HepG2 (cell line): ENCODE measurements around the gene LRRC3. TPM values are rescaled to one million over a fixed set of nuclear protein-coding genes. Genes with fewer than 3 reads are reported as not detected.

ENCODE experiments used
- ATAC-seq: fragments of 200-7000 bp; cut with Tn5 transposase; 3 replicates; pipeline ENCODE4 v1.9.1; 2020; ENCODE audit warnings: mild to moderate bottlenecking, moderate library complexity
- BruUV-seq: library from RNA; stranded (reverse); fragments of 400-500 nt; replicated peaks from 2 replicates; lab custom pipeline; 2021; lab: Mats Ljungman, UMichigan
- CTCF ChIA-PET: fragments of 300-600 bp; formaldehyde crosslinking; extraction: SDS; loops from one replicate; lab custom pipeline; 2021; ENCODE audit warnings: low total read pairs, inconsistent platforms, low intra/inter-chr PET ratio; lab: Yijun Ruan, JAX
- POLR2A ChIA-PET: fragments of 350-600 bp; sonication (Branson Sonifier 250); formaldehyde crosslinking; loops from one replicate; lab custom pipeline; 2020; ENCODE audit warnings: antibody characterized with exemption, inconsistent platforms; lab: Yijun Ruan, JAX
- DNase-seq: peaks from one replicate; pipeline ENCODE4 v3.0.0-alpha.2; 2015; ENCODE audit warnings: low spot score
- FAIRE-seq: peaks from 3 replicates; lab custom pipeline; 2011; peaks lifted over from hg19 to GRCh38; lab: Jason Lieb, UNC
- H2AFZ ChIP-seq: one replicate; pipeline ENCODE4 v1.6.1; 2011; ENCODE audit warnings: low read length, inconsistent platforms
- H3K27ac ChIP-seq: fragments of 300-600 bp; 3 replicates; pipeline ENCODE4 v1.8.0; 2011; ENCODE audit warnings: mixed run types, mild to moderate bottlenecking, mixed read lengths, low read length, inconsistent platforms; ENCODE audit not compliant: insufficient read depth; ENCODE audit errors: extremely low read length
- H3K27me3 ChIP-seq, 2 experiments: fragments of 200-600 bp in 1 of 2; 2 replicates in 1 of 2; 3 replicates in 1 of 2; pipeline versions ENCODE4 v1.6.0 to v1.8.0; 2011; ENCODE audit warnings: low read length in 2 of 2, mild to moderate bottlenecking in 2 of 2, moderate library complexity in 2 of 2, inconsistent platforms in 1 of 2; ENCODE audit not compliant: insufficient read depth in 2 of 2, control insufficient read depth in 1 of 2
- H3K36me3 ChIP-seq, 2 experiments: fragments of 200-600 bp in 1 of 2; replicated peaks in 1 of 2; 2 replicates in 1 of 2; 3 replicates in 1 of 2; pipeline versions ENCODE4 v1.5.1 to v1.8.0; 2011; ENCODE audit warnings: low read length in 2 of 2, inconsistent platforms in 1 of 2; ENCODE audit not compliant: insufficient read depth in 2 of 2, control insufficient read depth in 1 of 2
- H3K4me1 ChIP-seq: 2 replicates; pipeline ENCODE4 v1.5.1; 2012; ENCODE audit warnings: low read length, inconsistent platforms; ENCODE audit not compliant: insufficient read depth
- H3K4me2 ChIP-seq: 2 replicates; pipeline ENCODE4 v1.6.0; 2011; ENCODE audit warnings: low read depth, low read length, inconsistent platforms
- H3K4me3 ChIP-seq, 3 experiments: fragments of 200-600 bp in 1 of 3; sonication (generic), shearing (Covaris generic) in 1 of 3; replicated peaks in 1 of 3; 2 replicates each; pipeline ENCODE4 v1.5.1; 2011 to 2016; ENCODE audit warnings: low read length in 3 of 3, inconsistent platforms in 2 of 3, low read depth in 2 of 3, mild to moderate bottlenecking in 2 of 3, control low read depth in 1 of 3, mixed read lengths in 1 of 3; ENCODE audit not compliant: insufficient read depth in 1 of 3
- H3K79me2 ChIP-seq: one replicate; pipeline ENCODE4 v1.6.1; 2011; ENCODE audit warnings: low read length, inconsistent platforms; ENCODE audit not compliant: insufficient read depth
- H3K9ac ChIP-seq: 2 replicates; pipeline ENCODE4 v1.6.0; 2011; ENCODE audit warnings: mild to moderate bottlenecking, low read depth, low read length, inconsistent platforms; ENCODE audit not compliant: insufficient read depth
- H3K9me3 ChIP-seq: 2 replicates; pipeline ENCODE4 v1.5.1; 2012; ENCODE audit warnings: mild to moderate bottlenecking, low read length
- H4K20me1 ChIP-seq: 2 replicates; pipeline ENCODE4 v1.6.0; 2011; ENCODE audit warnings: inconsistent platforms, mild to moderate bottlenecking, low read length, moderate library complexity; ENCODE audit not compliant: insufficient read depth
- ARID3A ChIP-seq: IDR thresholded peaks from 2 replicates; pipeline ENCODE4 v1.6.1; 2012; ENCODE audit warnings: low read depth, low read length, improper control_type of control experiment
- IRF2 ChIP-seq: IDR thresholded peaks from 2 replicates; pipeline ENCODE4 v1.6.1; 2018; ENCODE audit warnings: missing genetic modification reagents, missing compliant biosample characterization
- MAFF ChIP-seq: IDR thresholded peaks from 2 replicates; pipeline ENCODE4 v1.6.1; 2011; ENCODE audit warnings: low read depth, low read length, improper control_type of control experiment
- MIER2 ChIP-seq: IDR thresholded peaks from 2 replicates; pipeline ENCODE4 v1.6.1; 2016; ENCODE audit warnings: missing biosample characterization, missing genetic modification reagents
- NAIF1 ChIP-seq: sonication (generic); formaldehyde crosslinking; IDR thresholded peaks from 2 replicates; pipeline ENCODE4 v1.5.0; 2020; ENCODE audit warnings: mild to moderate bottlenecking, missing genetic modification reagents, borderline replicate concordance
- NFE2L1 ChIP-seq: sonication (generic); formaldehyde crosslinking; IDR thresholded peaks from 2 replicates; pipeline ENCODE4 v1.4.0; 2020; ENCODE audit warnings: missing genetic modification reagents, mild to moderate bottlenecking, borderline replicate concordance
- POLR2AphosphoS5 ChIP-seq: IDR thresholded peaks from 2 replicates; pipeline ENCODE4 v1.6.1; 2012; ENCODE audit warnings: low read depth, low read length
- STAG1 ChIP-seq: sonication (generic); formaldehyde crosslinking; IDR thresholded peaks from 2 replicates; pipeline ENCODE4 v1.4.0; 2020; ENCODE audit warnings: missing genetic modification reagents
- THAP8 ChIP-seq: sonication (generic); formaldehyde crosslinking; IDR thresholded peaks from 2 replicates; pipeline ENCODE4 v1.5.1; 2020; ENCODE audit warnings: missing genetic modification reagents, mild to moderate bottlenecking, borderline replicate concordance
- THYN1 ChIP-seq: sonication (generic); formaldehyde crosslinking; IDR thresholded peaks from 2 replicates; pipeline ENCODE4 v1.8.1; 2023; ENCODE audit warnings: low read depth, mild to moderate bottlenecking, moderate library complexity, missing genetic modification reagents, borderline replicate concordance
- TP53 ChIP-seq: sonication (generic); formaldehyde crosslinking; conservative IDR thresholded peaks from 2 replicates; pipeline ENCODE4 v1.4.0; 2020; ENCODE audit warnings: missing genetic modification reagents
- ZBTB14 ChIP-seq: sonication (generic); formaldehyde crosslinking; IDR thresholded peaks from 2 replicates; pipeline ENCODE4 v1.4.0; 2020; ENCODE audit warnings: missing genetic modification reagents
- ZBTB3 ChIP-seq: sonication (generic); formaldehyde crosslinking; IDR thresholded peaks from 2 replicates; pipeline ENCODE4 v1.4.0; 2020; ENCODE audit warnings: low read depth, mild to moderate bottlenecking, moderate library complexity, missing genetic modification reagents, borderline replicate concordance
- ZFP36L1 ChIP-seq: sonication (generic); formaldehyde crosslinking; IDR thresholded peaks from 2 replicates; pipeline ENCODE4 v1.8.0; 2022; ENCODE audit warnings: mild to moderate bottlenecking, missing genetic modification reagents, moderate library complexity
- ZKSCAN1 ChIP-seq: fragments of 150-350 bp; IDR thresholded peaks from 2 replicates; pipeline ENCODE4 v1.6.1; 2014; ENCODE audit warnings: low read length
- ZNF160 ChIP-seq: sonication (generic); formaldehyde crosslinking; IDR thresholded peaks from 2 replicates; pipeline ENCODE4 v1.8.0; 2022; ENCODE audit warnings: mild to moderate bottlenecking, inconsistent platforms, missing genetic modification reagents
- ZNF616 ChIP-seq: sonication (generic); formaldehyde crosslinking; IDR thresholded peaks from 2 replicates; pipeline ENCODE4 v1.5.0; 2020; ENCODE audit warnings: low read depth, mild to moderate bottlenecking, missing genetic modification reagents
- ZNF768 ChIP-seq: sonication (generic); formaldehyde crosslinking; IDR thresholded peaks from 2 replicates; pipeline ENCODE4 v1.4.0; 2020; ENCODE audit warnings: missing genetic modification reagents
- WGBS: methylation state at CpG from one replicate; pipeline ENCODE4 v1.1.6; 2017; ENCODE audit warnings: low lambda C conversion rate; 5-methylcytosine and 5-hydroxymethylcytosine counted together
- in situ Hi-C: cut with HindIII; loops from 2 replicates; pipeline ENCODE4 v1.10.0; 2017; ENCODE audit warnings: low pct_unique_long_range_greater_than_20kb; ENCODE audit not compliant: extremely low pct_ligation_motif_present
- intact Hi-C: fragments of 100-400 bp; cut with micrococcal nuclease; formaldehyde crosslinking; loops from one replicate; pipeline ENCODE4 v1.10.0; 2022; ENCODE audit not compliant: unreplicated experiment
- polyA plus RNA-seq, 8 experiments: library from polyadenylated mRNA; depleted of rRNA in 3 of 8; stranded (reverse) in 7 of 8; unstranded in 1 of 8; fragments of >200 nt; fragmentation: Illumina TruSeq in 4 of 8; extraction: Trizol in 4 of 8; gene quantifications; 2 replicates each; pipeline versions ENCODE4 v1.2.1 to v1.2.3, GENCODE V29; 2011 to 2016; ENCODE audit warnings: low read depth in 4 of 8, missing spikeins in 1 of 8, mixed read lengths in 1 of 8; ENCODE audit not compliant: insufficient read depth in 1 of 8
- total RNA-seq, 5 experiments: library from RNA; depleted of rRNA; stranded (reverse); fragments of >200 nt; fragmentation: Illumina TruSeq; extraction: Trizol; gene quantifications; 2 replicates each; pipeline ENCODE4 v1.2.3, GENCODE V29; 2016; ENCODE audit warnings: low read depth in 1 of 5

Gene LRRC3
- total and polyA plus RNA-seq, 2 of the 13 experiments (the other 11 are each of a cell fraction or from before 2014, with no cell fraction given): 4.8 to 16.5 TPM

- 69% methylated on average over 8 of the region's 13 CpGs for WGBS
- Histone ChIP-seq H3K36me3 (no peaks in the 10 kb centered on the region), H4K20me1 (no peaks in the 10 kb centered on the region), H3K4me1 (peaks cover 26% of the 10 kb centered on the region), H2AFZ (no peak overlapping the region), H3K79me2 (no peaks in the 10 kb centered on the region), H3K27me3 (peaks cover 4 to 37% of the 10 kb centered on the region in 2 experiments; a peak in 4 of 5 replicates), H3K4me3 (no peak overlapping the region), H3K9ac (no peak overlapping the region), H3K4me2 (no peak overlapping the region), H3K27ac (no peak overlapping the region), H3K9me3 (no peaks in the 10 kb centered on the region)
- CTCF ChIA-PET: no interaction called here
- FAIRE-seq (no peak), ATAC-seq (no peak), DNase-seq (no peak)
- POLR2A ChIA-PET: no interaction called here
- intact Hi-C loops: loop anchor here (10.0 kb wide), 1 partner anchor 71 kb away; no protein-coding TSS in a partner anchor
- in situ Hi-C loops: no loop called here
- BruUV-seq: no TSS peak
- TF ChIP-seq ZNF160 (CRISPR knock-in tag) (no peak), MAFF (no peak), ZNF616 (no peak), TP53 (CRISPR knock-in tag) (no peak), MIER2 (no peak), ZFP36L1 (CRISPR knock-in tag) (no peak), ZBTB3 (CRISPR knock-in tag) (no peak), ZKSCAN1 (no peak), STAG1 (CRISPR knock-in tag) (no peak), ARID3A (no peak), POLR2AphosphoS5 (no peak), ZBTB14 (no peak), NFE2L1 (CRISPR knock-in tag) (no peak), THYN1 (CRISPR knock-in tag) (no peak), NAIF1 (CRISPR knock-in tag) (no peak), ZNF768 (CRISPR knock-in tag) (no peak), IRF2 (CRISPR knock-in tag) (no peak), THAP8 (CRISPR knock-in tag) (no peak)
Measured at GRCh38 chr21:44436111-44436611, 19.1 kb upstream of the LRRC3 start.
